Fibroblast of lung (primary cell): ENCODE results near the gene UBN1. TPM values are rescaled to one million over a fixed set of nuclear protein-coding genes. Genes with fewer than 3 reads are reported as not detected.

Experiments used
- DNase-seq, 2 donors: peaks; one replicate each; pipeline versions ENCODE4 v3.0.0 to v3.0.0-alpha.2; 2010; ENCODE audit warnings: low read depth in 2 of 2
- H2AFZ ChIP-seq: 2 replicates; pipeline ENCODE4 v1.5.1; 2012; ENCODE audit warnings: low read length, control low read depth, inconsistent platforms
- H3K27ac ChIP-seq: 2 replicates; pipeline ENCODE4 v1.5.1; 2011; ENCODE audit warnings: low read length, control low read depth; ENCODE audit not compliant: insufficient read depth
- H3K27me3 ChIP-seq: 2 replicates; pipeline ENCODE4 v1.5.1; 2011; ENCODE audit warnings: mild to moderate bottlenecking, low read length; ENCODE audit not compliant: control insufficient read depth, insufficient read depth
- H3K36me3 ChIP-seq: 2 replicates; pipeline ENCODE4 v1.5.1; 2011; ENCODE audit warnings: low read length; ENCODE audit not compliant: control insufficient read depth, insufficient read depth
- H3K4me1 ChIP-seq: 2 replicates; pipeline ENCODE4 v1.5.1; 2011; ENCODE audit warnings: low read length; ENCODE audit not compliant: control insufficient read depth, insufficient read depth; ENCODE audit errors: extremely low read depth
- H3K4me2 ChIP-seq: 2 replicates; pipeline ENCODE4 v1.5.1; 2011; ENCODE audit warnings: low read length, control low read depth; ENCODE audit not compliant: insufficient read depth; ENCODE audit errors: extremely low read depth
- H3K4me3 ChIP-seq, 4 experiments: fragments of 200-600 bp in 1 of 4; sonication (generic) in 1 of 4; replicated peaks in 1 of 4; 2 replicates each; pipeline ENCODE4 v1.5.1; 2011 to 2016; ENCODE audit warnings: low read length in 4 of 4, low read depth in 3 of 4, mild to moderate bottlenecking in 3 of 4, control low read depth in 2 of 4, inconsistent platforms in 1 of 4, mixed read lengths in 1 of 4; ENCODE audit not compliant: insufficient read depth in 1 of 4; ENCODE audit errors: control extremely low read depth in 1 of 4
- H3K79me2 ChIP-seq: 2 replicates; pipeline ENCODE4 v1.5.1; 2012; ENCODE audit warnings: mild to moderate bottlenecking, low read length, inconsistent platforms; ENCODE audit not compliant: control insufficient read depth, insufficient read depth
- H3K9ac ChIP-seq: 2 replicates; pipeline ENCODE4 v1.5.1; 2011; ENCODE audit warnings: mild to moderate bottlenecking, low read length, control low read depth; ENCODE audit not compliant: insufficient read depth
- H3K9me3 ChIP-seq: 2 replicates; pipeline ENCODE4 v1.5.1; 2012; ENCODE audit warnings: low read depth, low read length; ENCODE audit not compliant: control insufficient read depth, insufficient read depth
- H4K20me1 ChIP-seq: 2 replicates; pipeline ENCODE4 v1.5.1; 2011; ENCODE audit warnings: low read length; ENCODE audit not compliant: control insufficient read depth, insufficient read depth; ENCODE audit errors: extremely low read depth
- EZH2 ChIP-seq: IDR thresholded peaks from 2 replicates; pipeline ENCODE4 v1.5.1; 2012; ENCODE audit warnings: low read length, control low read depth, mild to moderate bottlenecking; ENCODE audit errors: missing control alignments
- polyA plus RNA-seq, 2 donors: library from polyadenylated mRNA; depleted of rRNA in 1 of 2; stranded (reverse) in 1 of 2; unstranded in 1 of 2; fragments of >200 nt; gene quantifications; 2 replicates each; pipeline ENCODE4 v1.2.1, GENCODE V29; 2011 to 2012; ENCODE audit warnings: missing spikeins in 1 of 2
- total RNA-seq: library from RNA; depleted of rRNA; stranded (reverse); fragments of >200 nt; gene quantifications from 2 replicates; pipeline ENCODE4 v1.2.1, GENCODE V29; 2014
- TF ChIP-seq, protein P1 (sequence below), 2 donors: IDR thresholded peaks in 1 of 2; conservative IDR thresholded peaks in 1 of 2; 1 replicate in 1 of 2; 2 replicates in 1 of 2; pipeline ENCODE4 v1.5.1; 2011 to 2012; ENCODE audit warnings: low read length in 2 of 2, control low read depth in 1 of 2, inconsistent platforms in 1 of 2, low read depth in 1 of 2, mild to moderate bottlenecking in 1 of 2

UBN1 gene
- total and polyA plus RNA-seq, 2 donors (not counting 1 experiment from before 2014, with no cell fraction given): 13.6 to 21.1 TPM

DNA sequence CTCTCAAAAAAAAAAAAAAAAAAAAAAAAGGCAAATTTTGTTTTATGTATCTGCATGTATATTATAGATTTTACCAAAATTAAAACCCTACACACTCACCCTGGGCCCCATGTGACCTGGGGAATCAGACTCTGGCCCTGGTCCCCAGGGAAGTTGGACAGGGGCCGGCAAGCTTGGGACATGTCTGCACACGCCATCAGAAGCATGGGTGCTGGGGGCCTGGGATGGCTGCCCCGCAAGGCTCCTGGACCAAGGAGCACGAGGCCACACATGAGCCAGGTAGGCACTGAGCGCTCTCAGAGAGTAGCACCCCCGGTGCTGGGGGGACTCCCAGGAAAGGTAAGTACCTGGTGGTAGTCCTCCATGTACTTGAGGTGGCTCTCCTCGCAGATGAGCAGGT is 50.0 kb downstream of the UBN1 start:
- no peak overlapping the region for H2AFZ ChIP-seq
- H3K79me2 ChIP-seq: no peaks in the 10 kb centered on the region
- no peak overlapping the region for H3K4me2 ChIP-seq
- no peak overlapping the region for H3K9ac ChIP-seq
- no peak for DNase-seq
- H3K4me1 ChIP-seq: peaks cover 4% of the 10 kb centered on the region
- H3K36me3 ChIP-seq: peaks cover 2% of the 10 kb centered on the region
- H3K27me3 ChIP-seq: no peaks in the 10 kb centered on the region
- no peak overlapping the region for H3K4me3 ChIP-seq
- H4K20me1 ChIP-seq: no peaks in the 10 kb centered on the region
- TF ChIP-seq, protein P1, sequence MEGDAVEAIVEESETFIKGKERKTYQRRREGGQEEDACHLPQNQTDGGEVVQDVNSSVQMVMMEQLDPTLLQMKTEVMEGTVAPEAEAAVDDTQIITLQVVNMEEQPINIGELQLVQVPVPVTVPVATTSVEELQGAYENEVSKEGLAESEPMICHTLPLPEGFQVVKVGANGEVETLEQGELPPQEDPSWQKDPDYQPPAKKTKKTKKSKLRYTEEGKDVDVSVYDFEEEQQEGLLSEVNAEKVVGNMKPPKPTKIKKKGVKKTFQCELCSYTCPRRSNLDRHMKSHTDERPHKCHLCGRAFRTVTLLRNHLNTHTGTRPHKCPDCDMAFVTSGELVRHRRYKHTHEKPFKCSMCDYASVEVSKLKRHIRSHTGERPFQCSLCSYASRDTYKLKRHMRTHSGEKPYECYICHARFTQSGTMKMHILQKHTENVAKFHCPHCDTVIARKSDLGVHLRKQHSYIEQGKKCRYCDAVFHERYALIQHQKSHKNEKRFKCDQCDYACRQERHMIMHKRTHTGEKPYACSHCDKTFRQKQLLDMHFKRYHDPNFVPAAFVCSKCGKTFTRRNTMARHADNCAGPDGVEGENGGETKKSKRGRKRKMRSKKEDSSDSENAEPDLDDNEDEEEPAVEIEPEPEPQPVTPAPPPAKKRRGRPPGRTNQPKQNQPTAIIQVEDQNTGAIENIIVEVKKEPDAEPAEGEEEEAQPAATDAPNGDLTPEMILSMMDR (conservative IDR thresholded peaks at IDR 0.05 in 1 of 2, IDR thresholded peaks at IDR 0.05 in 1 of 2; ENCODE audit: low read depth in 1 of 2, low read length in 2 of 2): no peak
- TF ChIP-seq EZH2: no peak
- H3K9me3 ChIP-seq: no peaks in the 10 kb centered on the region
- no peak overlapping the region for H3K27ac ChIP-seq

DNA sequence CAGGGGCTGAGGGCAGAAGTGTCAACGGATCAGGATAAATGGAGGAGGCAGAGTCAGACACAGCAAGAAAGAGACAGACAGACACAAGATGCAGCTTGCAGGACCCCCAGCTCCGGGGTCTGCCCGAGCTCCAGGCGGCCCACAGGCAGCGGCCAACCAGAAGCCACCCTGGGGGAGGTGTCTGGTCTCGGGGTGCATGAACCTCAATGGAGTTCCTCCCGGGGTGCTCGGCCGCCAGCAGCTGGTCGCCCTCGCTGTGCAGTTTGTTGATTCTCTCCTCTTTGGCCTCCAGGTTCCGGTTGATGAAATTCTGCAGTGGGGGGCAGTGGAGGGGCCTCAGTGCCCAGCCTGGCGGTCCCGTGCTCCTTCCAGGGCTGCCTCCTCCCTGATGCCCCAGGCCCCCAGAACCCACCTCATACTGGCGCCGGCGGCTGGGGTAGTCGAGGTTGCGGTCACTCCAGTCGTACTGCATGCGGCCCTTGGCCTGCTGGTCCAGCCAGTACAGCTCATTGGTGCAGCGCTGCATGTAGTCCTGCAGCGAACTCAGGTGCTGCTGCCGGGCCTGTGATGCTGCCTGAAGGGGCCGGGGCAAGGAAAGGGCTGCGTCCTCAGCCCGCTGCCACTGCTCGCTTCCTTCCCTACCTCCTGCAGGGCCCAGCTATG is 51.7 kb downstream of the UBN1 start:
- H3K9me3 ChIP-seq: no peaks in the 10 kb centered on the region
- no peak overlapping the region for H3K9ac ChIP-seq
- no peaks in the 10 kb centered on the region for H3K4me1 ChIP-seq
- no peak overlapping the region for H2AFZ ChIP-seq
- H3K4me3 ChIP-seq: no peak overlapping the region
- H3K27ac ChIP-seq: no peak overlapping the region
- no peaks in the 10 kb centered on the region for H3K27me3 ChIP-seq
- no peaks in the 10 kb centered on the region for H3K79me2 ChIP-seq
- no peak for DNase-seq
- TF ChIP-seq, protein P1 (conservative IDR thresholded peaks at IDR 0.05 in 1 of 2, IDR thresholded peaks at IDR 0.05 in 1 of 2; ENCODE audit: low read depth in 1 of 2, low read length in 2 of 2): no peak
- no peak for TF ChIP-seq EZH2
- no peaks in the 10 kb centered on the region for H3K36me3 ChIP-seq
- no peak overlapping the region for H3K4me2 ChIP-seq
- H4K20me1 ChIP-seq: no peaks in the 10 kb centered on the region

DNA sequence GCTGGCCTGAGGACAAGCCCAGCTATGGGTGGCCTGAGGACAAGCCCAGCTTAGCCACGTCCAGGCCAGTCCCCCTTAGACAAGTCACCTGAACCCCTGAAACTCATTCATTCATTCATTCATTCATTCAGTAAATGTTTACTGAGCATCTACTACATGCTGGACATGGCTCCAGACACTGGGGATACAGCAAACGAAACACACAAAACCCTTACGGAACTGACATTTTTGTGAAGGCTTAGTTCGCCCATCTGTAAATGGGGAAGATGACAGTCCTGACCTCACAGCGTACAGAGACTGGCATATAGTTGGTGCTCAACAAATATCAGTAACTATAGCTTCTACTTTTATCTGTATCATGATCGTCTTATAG is 52.2 kb downstream of the UBN1 start:
- Histone ChIP-seq H2AFZ (no peak overlapping the region), H3K79me2 (no peaks in the 10 kb centered on the region)
- no peak for DNase-seq

More for the DNA sequence above, 52.2 kb downstream of the UBN1 start:
- no peak for TF ChIP-seq EZH2
- Histone ChIP-seq H3K9ac (no peak overlapping the region), H3K9me3 (no peaks in the 10 kb centered on the region), H3K4me3 (no peak overlapping the region), H3K27ac (no peak overlapping the region), H3K27me3 (peaks cover 2% of the 10 kb centered on the region), H4K20me1 (no peaks in the 10 kb centered on the region), H3K4me1 (no peaks in the 10 kb centered on the region), H3K4me2 (no peak overlapping the region), H3K36me3 (no peaks in the 10 kb centered on the region)
